Omental fat pad (tissue), 4 donors: ENCODE measurements around the gene TRIM75. TPM values are rescaled to one million over a fixed set of nuclear protein-coding genes. Genes with fewer than 3 reads are reported as not detected.

ENCODE experiments used
- ATAC-seq: fragments of 150-250 bp; one replicate; pipeline ENCODE4 v1.9.1; 2016; ENCODE audit warnings: mild to moderate bottlenecking, moderate library complexity; ENCODE audit not compliant: low FRiP score
- DNase-seq: peaks from one replicate; pipeline ENCODE4 v3.0.0-alpha.2; 2019; ENCODE audit warnings: low spot score
- total RNA-seq, 4 donors: library from RNA; depleted of rRNA; stranded (reverse); fragments of >200 nt; gene quantifications; one replicate each; pipeline ENCODE4 v1.1.0, GENCODE V29; 2016
- TF ChIP-seq, protein P1 (sequence below), 3 donors: fragments of 450-650 bp; IDR thresholded peaks; one replicate each; pipeline ENCODE4 v1.5.1; 2016 to 2017; ENCODE audit warnings: antibody characterized with exemption in 3 of 3, mild to moderate bottlenecking in 3 of 3, moderate library complexity in 2 of 3

TRIM75 gene
- not detected for total RNA-seq

DNA sequence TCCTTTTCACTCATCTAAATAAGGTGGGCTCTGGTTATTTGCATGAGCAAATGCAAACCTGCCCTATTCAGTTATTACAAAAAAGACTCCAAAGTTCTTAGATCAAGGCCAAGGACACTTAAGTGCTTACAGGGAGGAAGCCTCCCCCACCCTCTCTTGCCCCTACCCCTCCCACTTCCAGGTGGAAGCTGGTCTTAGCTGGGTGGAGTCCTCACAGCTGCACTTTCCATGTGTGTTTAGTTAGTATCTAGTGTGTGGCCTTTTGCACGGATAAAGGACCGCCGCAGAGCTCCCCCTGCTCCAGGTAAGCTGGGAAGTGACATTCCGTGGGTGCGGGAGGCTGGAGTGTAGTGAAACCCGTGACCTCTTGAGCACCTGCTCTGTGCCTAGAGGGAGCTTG lies at the start of gene TRIM75:
Gene TRIM75, plus strand, starts transcription at position 222 of the 400 bp plus-strand sequence. CDS start 5,282 bp downstream, outside the sequence.
- TF ChIP-seq, protein P1, sequence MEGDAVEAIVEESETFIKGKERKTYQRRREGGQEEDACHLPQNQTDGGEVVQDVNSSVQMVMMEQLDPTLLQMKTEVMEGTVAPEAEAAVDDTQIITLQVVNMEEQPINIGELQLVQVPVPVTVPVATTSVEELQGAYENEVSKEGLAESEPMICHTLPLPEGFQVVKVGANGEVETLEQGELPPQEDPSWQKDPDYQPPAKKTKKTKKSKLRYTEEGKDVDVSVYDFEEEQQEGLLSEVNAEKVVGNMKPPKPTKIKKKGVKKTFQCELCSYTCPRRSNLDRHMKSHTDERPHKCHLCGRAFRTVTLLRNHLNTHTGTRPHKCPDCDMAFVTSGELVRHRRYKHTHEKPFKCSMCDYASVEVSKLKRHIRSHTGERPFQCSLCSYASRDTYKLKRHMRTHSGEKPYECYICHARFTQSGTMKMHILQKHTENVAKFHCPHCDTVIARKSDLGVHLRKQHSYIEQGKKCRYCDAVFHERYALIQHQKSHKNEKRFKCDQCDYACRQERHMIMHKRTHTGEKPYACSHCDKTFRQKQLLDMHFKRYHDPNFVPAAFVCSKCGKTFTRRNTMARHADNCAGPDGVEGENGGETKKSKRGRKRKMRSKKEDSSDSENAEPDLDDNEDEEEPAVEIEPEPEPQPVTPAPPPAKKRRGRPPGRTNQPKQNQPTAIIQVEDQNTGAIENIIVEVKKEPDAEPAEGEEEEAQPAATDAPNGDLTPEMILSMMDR (IDR thresholded peaks at IDR 0.05) = no peak
- no peak for ATAC-seq

DNA sequence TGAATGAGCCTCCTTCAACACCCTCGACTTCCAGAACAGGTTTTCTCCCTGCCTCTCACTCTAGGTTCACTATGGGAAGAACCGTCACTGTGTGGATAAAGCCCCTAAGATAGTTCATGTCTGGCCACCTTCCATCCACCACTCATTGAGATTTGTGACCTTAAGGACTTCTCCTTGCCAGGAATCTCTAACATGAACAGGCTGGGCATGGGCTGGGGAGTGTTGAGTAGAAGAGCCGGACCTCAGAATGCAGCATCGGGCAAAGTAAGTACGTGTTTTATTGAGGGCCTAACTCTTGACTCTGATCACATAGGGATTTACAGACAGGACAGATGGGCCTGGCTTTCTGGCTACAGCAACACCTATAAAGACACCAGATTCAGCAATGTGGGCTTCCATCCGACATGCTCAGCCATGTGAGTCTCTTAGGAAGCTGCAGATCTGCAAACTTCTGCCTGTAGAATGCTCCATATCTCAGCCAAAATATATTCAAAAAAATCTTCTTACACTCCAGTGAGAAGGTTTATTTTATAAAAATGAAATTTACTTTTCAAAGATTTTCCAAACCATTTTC lies 48.2 kb upstream of the TRIM75 start:
- TF ChIP-seq, protein P1 (IDR thresholded peaks at IDR 0.05) = no peak
- DNase-seq (no peak), ATAC-seq (no peak)

More for the DNA sequence above, at the start of gene TRIM75:
- no peak for DNase-seq

DNA sequence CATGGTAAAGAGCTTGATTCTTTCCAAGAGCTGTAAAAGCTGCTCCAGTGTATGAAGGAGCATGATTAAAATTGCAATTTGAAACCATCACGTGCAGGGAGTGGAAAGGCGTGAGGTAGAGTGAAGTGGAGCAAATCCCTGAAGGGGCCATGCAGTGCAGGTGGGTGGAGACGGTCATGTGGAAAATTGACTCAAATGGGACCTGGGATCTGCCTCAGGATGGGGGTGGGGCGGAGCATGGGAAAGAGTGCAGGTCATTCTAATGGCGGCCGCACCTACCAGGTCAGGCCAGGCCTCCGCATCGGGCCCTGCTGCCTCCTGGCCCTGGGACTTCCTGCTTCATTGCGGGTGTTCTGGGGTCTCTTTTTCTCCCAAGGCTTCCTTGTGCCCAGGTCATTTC lies 47.2 kb upstream of the TRIM75 start:
- no peak for DNase-seq
- TF ChIP-seq, protein P1 (IDR thresholded peaks at IDR 0.05) = no peak
- no peak for ATAC-seq

GRCh38 chr4:165006886-165007285 lies 46.8 kb upstream of the TRIM75 start:
- ATAC-seq (no peak), DNase-seq (no peak)
- TF ChIP-seq, protein P1 (IDR thresholded peaks at IDR 0.05) = no peak

DNA sequence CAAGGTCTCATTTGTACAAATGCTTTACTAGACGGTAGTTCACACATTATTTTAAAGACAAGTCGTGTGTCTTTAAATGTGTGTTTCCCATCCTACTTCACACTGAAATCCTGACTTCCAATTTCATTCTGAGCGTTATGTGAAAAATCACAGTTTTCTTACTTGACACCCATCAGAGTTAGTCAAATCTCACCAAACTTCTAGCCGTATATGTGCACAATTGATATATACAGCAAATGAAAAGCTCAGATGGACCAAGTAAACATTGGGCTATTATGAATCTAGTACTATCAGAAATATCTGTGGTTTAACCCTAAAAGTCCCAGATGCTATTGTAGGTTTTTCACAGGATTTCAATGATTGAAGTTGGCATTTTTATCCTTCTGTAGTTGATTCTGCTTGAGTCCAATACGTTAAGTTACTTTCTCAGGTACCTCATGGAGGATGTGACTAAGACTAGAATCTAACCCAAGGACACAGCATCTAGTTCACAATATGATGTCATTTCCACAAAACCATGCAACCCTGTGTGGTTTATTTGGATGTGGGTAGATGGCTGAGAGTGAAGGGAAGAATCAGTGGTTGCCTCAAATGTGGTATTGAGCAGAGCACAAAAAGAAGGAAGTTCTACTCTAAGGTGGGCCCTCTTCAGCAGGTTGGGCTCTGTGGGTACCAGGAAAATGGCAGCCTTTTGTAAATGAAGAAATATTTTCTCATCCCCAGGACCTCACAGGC lies 44.0 kb upstream of the TRIM75 start:
- no peak for DNase-seq
- TF ChIP-seq, protein P1 (IDR thresholded peaks at IDR 0.05) = no peak
- no peak for ATAC-seq

- DNase-seq (no peak), ATAC-seq (no peak)
- TF ChIP-seq, protein P1 (IDR thresholded peaks at IDR 0.05) = no peak
These were observed 43.2 kb upstream of the TRIM75 start for GRCh38 chr4:165010487-165010886.

GRCh38 chr4:165010991-165011390 lies 42.7 kb upstream of the TRIM75 start:
- TF ChIP-seq, protein P1 (IDR thresholded peaks at IDR 0.05) = no peak
- ATAC-seq (no peak), DNase-seq (no peak)
